Measurements from ENCODE around the gene SND1.

SND1 gene

DNA sequence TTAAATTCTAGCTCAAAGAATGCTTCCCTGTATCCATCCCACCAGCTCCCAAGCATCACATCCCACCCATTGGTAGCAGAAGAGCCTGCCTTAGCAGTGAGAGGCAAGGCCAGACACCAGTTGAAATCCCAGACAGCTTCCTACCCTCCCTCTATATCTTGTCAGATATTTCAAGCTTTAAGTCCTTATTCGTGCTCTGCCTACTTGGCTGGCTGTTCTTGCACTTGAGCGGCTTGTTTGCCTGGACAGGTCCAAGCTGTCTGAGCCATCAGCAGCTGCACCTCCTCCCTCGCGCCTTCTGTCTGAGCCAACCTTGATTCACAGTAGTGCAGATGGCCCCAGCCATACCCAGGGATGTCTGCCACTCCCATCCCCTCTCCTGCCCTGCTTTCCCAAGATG lies 362.8 kb downstream of the SND1 start:
- no peak for TF ChIP-seq CEBPB (IDR thresholded peaks at IDR 0.05)
- TF ChIP-seq EGR1 (IDR thresholded peaks at IDR 0.05) = no peak
- no peak for TF ChIP-seq EP300 (IDR thresholded peaks at IDR 0.05; ENCODE audit: borderline replicate concordance)
- TF ChIP-seq, protein P1, sequence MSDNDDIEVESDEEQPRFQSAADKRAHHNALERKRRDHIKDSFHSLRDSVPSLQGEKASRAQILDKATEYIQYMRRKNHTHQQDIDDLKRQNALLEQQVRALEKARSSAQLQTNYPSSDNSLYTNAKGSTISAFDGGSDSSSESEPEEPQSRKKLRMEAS (IDR thresholded peaks at IDR 0.05) = no peak
- no peak for TF ChIP-seq NFIC (IDR thresholded peaks at IDR 0.05)
- TF ChIP-seq TAF1 (IDR thresholded peaks at IDR 0.05; ENCODE audit: low read depth) = no peak
- TF ChIP-seq CREB1 (IDR thresholded peaks at IDR 0.05; ENCODE audit: low read depth) = no peak
- TF ChIP-seq, protein P2, sequence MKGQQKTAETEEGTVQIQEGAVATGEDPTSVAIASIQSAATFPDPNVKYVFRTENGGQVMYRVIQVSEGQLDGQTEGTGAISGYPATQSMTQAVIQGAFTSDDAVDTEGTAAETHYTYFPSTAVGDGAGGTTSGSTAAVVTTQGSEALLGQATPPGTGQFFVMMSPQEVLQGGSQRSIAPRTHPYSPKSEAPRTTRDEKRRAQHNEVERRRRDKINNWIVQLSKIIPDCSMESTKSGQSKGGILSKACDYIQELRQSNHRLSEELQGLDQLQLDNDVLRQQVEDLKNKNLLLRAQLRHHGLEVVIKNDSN (IDR thresholded peaks at IDR 0.05) = no peak
- TF ChIP-seq ZBTB7A (IDR thresholded peaks at IDR 0.05; ENCODE audit: low read depth) = no peak
- TF ChIP-seq YY1 (IDR thresholded peaks at IDR 0.05; ENCODE audit: low read depth) = no peak
- no peak for TF ChIP-seq TEAD4 (IDR thresholded peaks at IDR 0.05)
- TF ChIP-seq, protein P3, sequence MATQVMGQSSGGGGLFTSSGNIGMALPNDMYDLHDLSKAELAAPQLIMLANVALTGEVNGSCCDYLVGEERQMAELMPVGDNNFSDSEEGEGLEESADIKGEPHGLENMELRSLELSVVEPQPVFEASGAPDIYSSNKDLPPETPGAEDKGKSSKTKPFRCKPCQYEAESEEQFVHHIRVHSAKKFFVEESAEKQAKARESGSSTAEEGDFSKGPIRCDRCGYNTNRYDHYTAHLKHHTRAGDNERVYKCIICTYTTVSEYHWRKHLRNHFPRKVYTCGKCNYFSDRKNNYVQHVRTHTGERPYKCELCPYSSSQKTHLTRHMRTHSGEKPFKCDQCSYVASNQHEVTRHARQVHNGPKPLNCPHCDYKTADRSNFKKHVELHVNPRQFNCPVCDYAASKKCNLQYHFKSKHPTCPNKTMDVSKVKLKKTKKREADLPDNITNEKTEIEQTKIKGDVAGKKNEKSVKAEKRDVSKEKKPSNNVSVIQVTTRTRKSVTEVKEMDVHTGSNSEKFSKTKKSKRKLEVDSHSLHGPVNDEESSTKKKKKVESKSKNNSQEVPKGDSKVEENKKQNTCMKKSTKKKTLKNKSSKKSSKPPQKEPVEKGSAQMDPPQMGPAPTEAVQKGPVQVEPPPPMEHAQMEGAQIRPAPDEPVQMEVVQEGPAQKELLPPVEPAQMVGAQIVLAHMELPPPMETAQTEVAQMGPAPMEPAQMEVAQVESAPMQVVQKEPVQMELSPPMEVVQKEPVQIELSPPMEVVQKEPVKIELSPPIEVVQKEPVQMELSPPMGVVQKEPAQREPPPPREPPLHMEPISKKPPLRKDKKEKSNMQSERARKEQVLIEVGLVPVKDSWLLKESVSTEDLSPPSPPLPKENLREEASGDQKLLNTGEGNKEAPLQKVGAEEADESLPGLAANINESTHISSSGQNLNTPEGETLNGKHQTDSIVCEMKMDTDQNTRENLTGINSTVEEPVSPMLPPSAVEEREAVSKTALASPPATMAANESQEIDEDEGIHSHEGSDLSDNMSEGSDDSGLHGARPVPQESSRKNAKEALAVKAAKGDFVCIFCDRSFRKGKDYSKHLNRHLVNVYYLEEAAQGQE (IDR thresholded peaks at IDR 0.05; ENCODE audit: low read depth) = no peak
- no peak for TF ChIP-seq FOXM1 (IDR thresholded peaks at IDR 0.05; ENCODE audit: borderline replicate concordance, low read depth)

DNA sequence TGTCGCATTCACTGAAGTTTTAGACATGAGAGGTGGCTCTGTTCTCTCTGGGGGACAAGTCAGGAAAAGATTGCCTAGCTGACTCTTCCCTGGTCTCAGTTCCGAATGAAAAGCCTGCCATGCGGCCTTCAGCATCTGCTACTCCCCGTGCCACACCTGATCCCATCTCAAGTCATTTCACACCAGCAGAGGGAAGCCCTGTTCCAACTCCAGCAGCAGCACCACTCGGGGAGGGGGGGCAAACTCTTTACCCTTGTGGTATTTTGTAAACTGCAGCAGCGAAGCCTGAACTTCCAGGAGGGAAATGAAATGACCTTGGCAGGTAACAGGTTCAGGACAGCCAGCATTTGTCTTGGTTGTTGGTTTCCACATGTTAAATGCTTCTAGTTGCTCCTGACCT lies 365.5 kb downstream of the SND1 start:
- TF ChIP-seq CREB1 (IDR thresholded peaks at IDR 0.05; ENCODE audit: low read depth) = no peak
- no peak for TF ChIP-seq EP300 (IDR thresholded peaks at IDR 0.05; ENCODE audit: borderline replicate concordance)
- TF ChIP-seq, protein P2 (IDR thresholded peaks at IDR 0.05) = no peak
- no peak for TF ChIP-seq TAF1 (IDR thresholded peaks at IDR 0.05; ENCODE audit: low read depth)
- no peak for TF ChIP-seq ZBTB7A (IDR thresholded peaks at IDR 0.05; ENCODE audit: low read depth)
- TF ChIP-seq, protein P1 (IDR thresholded peaks at IDR 0.05) = no peak
- no peak for TF ChIP-seq TEAD4 (IDR thresholded peaks at IDR 0.05)
- TF ChIP-seq RAD21 (IDR thresholded peaks at IDR 0.05; ENCODE audit: low read depth) = no peak
- no peak for TF ChIP-seq FOXM1 (IDR thresholded peaks at IDR 0.05; ENCODE audit: borderline replicate concordance, low read depth)
- no peak for TF ChIP-seq YY1 (IDR thresholded peaks at IDR 0.05; ENCODE audit: low read depth)
- no peak for TF ChIP-seq CEBPB (IDR thresholded peaks at IDR 0.05)
- no peak for TF ChIP-seq EGR1 (IDR thresholded peaks at IDR 0.05)
- no peak for TF ChIP-seq NFIC (IDR thresholded peaks at IDR 0.05)
- TF ChIP-seq, protein P3 (IDR thresholded peaks at IDR 0.05; ENCODE audit: low read depth) = no peak
- TF ChIP-seq TCF12 (IDR thresholded peaks at IDR 0.05; ENCODE audit: low read depth) = no peak

DNA sequence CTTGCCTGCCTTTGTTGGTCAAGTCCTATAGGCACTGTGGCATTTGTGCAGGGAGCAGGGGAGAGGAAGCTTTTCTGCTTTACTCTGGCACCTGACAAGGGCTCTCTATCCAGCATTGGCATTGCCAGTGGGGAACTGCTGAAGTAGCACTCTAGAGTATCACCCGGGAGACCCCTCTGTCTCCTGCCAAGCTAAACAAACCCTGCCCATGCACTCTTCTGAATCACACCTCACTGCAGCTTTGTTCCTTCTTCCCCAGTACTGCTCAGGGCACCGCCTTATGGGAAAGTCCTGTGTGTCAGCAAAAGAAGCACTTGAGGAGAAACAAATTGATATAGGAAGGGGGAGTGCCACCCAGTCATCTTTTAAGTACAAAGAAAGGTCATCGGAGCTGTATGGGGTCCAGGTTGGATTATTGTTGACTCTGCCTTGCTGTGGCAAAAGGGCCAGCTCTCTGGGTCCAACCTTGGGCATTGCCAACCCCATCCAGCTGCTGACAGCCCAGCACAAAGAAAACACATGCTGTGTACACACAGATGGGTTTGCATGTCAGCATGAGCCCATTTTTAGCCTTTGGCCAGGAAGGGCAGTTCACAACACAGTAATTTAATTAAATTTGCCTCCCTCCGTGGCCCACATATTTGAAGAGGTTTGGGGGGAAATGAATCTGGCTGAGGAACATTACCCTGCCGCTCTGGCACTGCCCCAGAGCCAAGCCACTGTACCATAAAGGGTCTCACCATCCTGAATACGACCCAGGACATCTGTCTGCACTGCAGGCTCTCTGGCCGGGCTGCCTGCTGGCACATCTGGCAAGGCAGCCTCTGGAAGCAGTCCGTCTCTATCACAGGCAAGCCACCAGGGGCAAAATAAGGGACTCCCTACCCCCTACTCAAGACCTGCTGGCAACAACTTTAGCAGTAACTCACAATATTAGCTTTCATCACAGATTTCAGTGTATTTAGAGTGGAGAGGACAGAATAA lies 366.2 kb downstream of the SND1 start:
- TF ChIP-seq, protein P2 (IDR thresholded peaks at IDR 0.05) = no peak
- no peak for TF ChIP-seq TAF1 (IDR thresholded peaks at IDR 0.05; ENCODE audit: low read depth)
- TF ChIP-seq, protein P1 (IDR thresholded peaks at IDR 0.05) = no peak
- no peak for TF ChIP-seq CREB1 (IDR thresholded peaks at IDR 0.05; ENCODE audit: low read depth)
- TF ChIP-seq ZBTB7A (IDR thresholded peaks at IDR 0.05; ENCODE audit: low read depth) = no peak
- no peak for TF ChIP-seq TEAD4 (IDR thresholded peaks at IDR 0.05)
- no peak for TF ChIP-seq CEBPB (IDR thresholded peaks at IDR 0.05)
- no peak for TF ChIP-seq FOXM1 (IDR thresholded peaks at IDR 0.05; ENCODE audit: borderline replicate concordance, low read depth)
- no peak for TF ChIP-seq EP300 (IDR thresholded peaks at IDR 0.05; ENCODE audit: borderline replicate concordance)
- no peak for TF ChIP-seq RAD21 (IDR thresholded peaks at IDR 0.05; ENCODE audit: low read depth)
- TF ChIP-seq TCF12 (IDR thresholded peaks at IDR 0.05; ENCODE audit: low read depth) = no peak
- TF ChIP-seq, protein P3 (IDR thresholded peaks at IDR 0.05; ENCODE audit: low read depth) = no peak
- no peak for TF ChIP-seq NFIC (IDR thresholded peaks at IDR 0.05)
- no peak for TF ChIP-seq YY1 (IDR thresholded peaks at IDR 0.05; ENCODE audit: low read depth)
- no peak for TF ChIP-seq EGR1 (IDR thresholded peaks at IDR 0.05)

All from Ishikawa (cell line).